K562 treated with DMSO at 1 percent for 48 hours (cell line): ENCODE results near the gene CYSRT1. TPM values are rescaled to one million over a fixed set of nuclear protein-coding genes. Genes with fewer than 3 reads are reported as not detected.

ENCODE experiments used
- total RNA-seq: library from RNA; unstranded; fragments of 300-600 nt; gene quantifications from 2 replicates; pipeline ENCODE4 v1.2.3, GENCODE V29; 2022; ENCODE audit warnings: low replicate concordance; ENCODE audit errors: extremely low read depth

Gene CYSRT1
- total RNA-seq, result not detected in 2 replicates

GRCh38 chr9:137224830-137225694, at the start of gene CYSRT1:
Gene CYSRT1 (plus strand): TSS chr9:137225174. CDS start chr9:137225622, 448 bp downstream.

GRCh38 chr9:137188490-137189296, 36.3 kb upstream of the CYSRT1 start, which contains the start of the genes ANAPC2 and SSNA1:
Gene ANAPC2 (minus strand): TSS chr9:137188560. CDS start chr9:137188532, 28 bp downstream.
Gene SSNA1 (plus strand): TSS chr9:137188676. CDS start chr9:137188727, 51 bp downstream.

GRCh38 chr9:137200311-137201204, 24.4 kb upstream of the CYSRT1 start, which contains the start of gene TPRN:
Gene TPRN (minus strand): TSS chr9:137200741. CDS start chr9:137200711, 30 bp downstream.

GRCh38 chr9:137205126-137206069, 19.6 kb upstream of the CYSRT1 start, which contains the start of the genes NDOR1 and TMEM203:
Gene NDOR1 (plus strand): TSS chr9:137205700. CDS start chr9:137205778, 78 bp downstream.
Gene TMEM203 (minus strand): TSS chr9:137205648. CDS start chr9:137205414, 234 bp downstream.

GRCh38 chr9:137222190-137223077, 2.5 kb upstream of the CYSRT1 start, which contains the start of gene RNF208:
Gene RNF208 (minus strand): TSS chr9:137222240. CDS start chr9:137221212, 1,028 bp downstream.

GRCh38 chr9:137227054-137227852, 2.3 kb downstream of the CYSRT1 start, which contains the start of gene RNF224:
Gene RNF224 (plus strand): TSS chr9:137227502. CDS start chr9:137228336, 834 bp downstream.

GRCh38 chr9:137230705-137231371, 5.9 kb downstream of the CYSRT1 start, which contains the start of gene SLC34A3:
Gene SLC34A3 (plus strand): TSS chr9:137230901. CDS start chr9:137231703, 802 bp downstream.

GRCh38 chr9:137240841-137241489, 16.0 kb downstream of the CYSRT1 start, which contains the start of gene TUBB4B:
Gene TUBB4B (plus strand): TSS chr9:137241287. CDS start chr9:137241361, 74 bp downstream.

GRCh38 chr9:137251194-137251461, 26.2 kb downstream of the CYSRT1 start, which contains the start of gene STPG3:
Gene STPG3 (plus strand): TSS chr9:137251286. CDS start chr9:137251287, 1 bp downstream.

GRCh38 chr9:137254624-137255447, 29.9 kb downstream of the CYSRT1 start, which contains the start of gene NELFB:
Gene NELFB (plus strand): TSS chr9:137255327.

Other genes starting within 250 kb of the CYSRT1 start
- gene PTGDS, start 247.7 kb upstream of the CYSRT1 start, total RNA-seq, result not detected in 2 replicates
- gene LCNL1, start 242.2 kb upstream of the CYSRT1 start, total RNA-seq, result not detected in 2 replicates
- not detected in 2 replicates for gene PAXX, start 232.8 kb upstream of the CYSRT1 start, total RNA-seq
- gene CLIC3, start 228.6 kb upstream of the CYSRT1 start, total RNA-seq, result not detected in 2 replicates
- gene ABCA2, start 196.9 kb upstream of the CYSRT1 start, total RNA-seq, result not detected in 2 replicates
- gene FUT7, start 193.1 kb upstream of the CYSRT1 start, total RNA-seq, result not detected in 2 replicates
- gene NPDC1, start 179.0 kb upstream of the CYSRT1 start, total RNA-seq, result not detected in 2 replicates
- not detected in 2 replicates for gene ENTPD2, start 171.1 kb upstream of the CYSRT1 start, total RNA-seq
- gene SAPCD2, start 154.6 kb upstream of the CYSRT1 start, total RNA-seq, result not detected in 2 replicates
- gene UAP1L1, start 147.7 kb upstream of the CYSRT1 start, total RNA-seq, result not detected in 2 replicates
- gene MAN1B1, start 138.2 kb upstream of the CYSRT1 start, total RNA-seq, result 167 TPM in 1 of 2 replicates, not detected in the other
- not detected in 2 replicates for gene DPP7, start 110.4 kb upstream of the CYSRT1 start, total RNA-seq
- not detected in 2 replicates for gene GRIN1, start 86.0 kb upstream of the CYSRT1 start, total RNA-seq
- gene LRRC26, start 55.1 kb upstream of the CYSRT1 start, total RNA-seq, result not detected in 2 replicates
- gene TMEM210, start 53.1 kb upstream of the CYSRT1 start, total RNA-seq, result not detected in 2 replicates
- gene ANAPC2, start 36.6 kb upstream of the CYSRT1 start, total RNA-seq, result not detected in 2 replicates
- gene SSNA1, start 36.5 kb upstream of the CYSRT1 start, total RNA-seq, result not detected in 2 replicates
- not detected in 2 replicates for gene TPRN, start 24.4 kb upstream of the CYSRT1 start, total RNA-seq
- gene TMEM203, start 19.5 kb upstream of the CYSRT1 start, total RNA-seq, result not detected in 2 replicates
- gene NDOR1, start 19.5 kb upstream of the CYSRT1 start, total RNA-seq, result not detected in 2 replicates
- not detected in 2 replicates for gene RNF208, start 2.9 kb upstream of the CYSRT1 start, total RNA-seq
- gene RNF224, start 2.3 kb downstream of the CYSRT1 start, total RNA-seq, result not detected in 2 replicates
- not detected in 2 replicates for gene SLC34A3, start 5.7 kb downstream of the CYSRT1 start, total RNA-seq
- 943 TPM in 1 of 2 replicates, not detected in the other for gene TUBB4B, start 16.1 kb downstream of the CYSRT1 start, total RNA-seq
- gene STPG3, start 26.1 kb downstream of the CYSRT1 start, total RNA-seq, result not detected in 2 replicates
- gene NELFB, start 30.2 kb downstream of the CYSRT1 start, total RNA-seq, result not detected in 2 replicates
- gene TOR4A, start 52.6 kb downstream of the CYSRT1 start, total RNA-seq, result 87.0 TPM in 1 of 2 replicates, not detected in the other
- not detected in 2 replicates for gene NRARP, start 77.1 kb downstream of the CYSRT1 start, total RNA-seq
- gene EXD3, start 198.0 kb downstream of the CYSRT1 start, total RNA-seq, result not detected in 2 replicates
- not detected in 2 replicates for gene NOXA1, start 198.2 kb downstream of the CYSRT1 start, total RNA-seq
- gene ENTPD8, start 216.2 kb downstream of the CYSRT1 start, total RNA-seq, result not detected in 2 replicates
- not detected in 2 replicates for gene NSMF, start 234.2 kb downstream of the CYSRT1 start, total RNA-seq